K562 (cell line): Measurements from ENCODE around the gene HRH1. TPM values are rescaled to one million over a fixed set of nuclear protein-coding genes. Genes with fewer than 3 reads are reported as not detected.

Source experiments
- ATAC-seq: fragments of 200-7000 bp; cut with Tn5 transposase; 3 replicates; pipeline ENCODE4 v1.9.1; 2020; ENCODE audit warnings: moderate library complexity
- BruUV-seq: library from RNA; stranded (reverse); fragments of 400-500 nt; replicated peaks from 2 replicates; lab custom pipeline; 2021; lab: Mats Ljungman, UMichigan
- CTCF ChIA-PET: fragments of 300-600 bp; formaldehyde crosslinking; extraction: SDS; loops from one replicate; lab custom pipeline; 2021; ENCODE audit warnings: low intra/inter-chr PET ratio; lab: Yijun Ruan, JAX
- POLR2A ChIA-PET: fragments of 300-600, 350-650 bp; sonication (Branson Sonifier 250); formaldehyde crosslinking; extraction: SDS; loops from one replicate; lab custom pipeline; 2021; ENCODE audit warnings: antibody characterized with exemption, inconsistent platforms; lab: Yijun Ruan, JAX
- DNase-seq, 4 experiments: peaks; one replicate each; pipeline versions ENCODE4 v3.0.0 to v3.0.0-alpha.2; 2011 to 2018; ENCODE audit warnings: low spot score in 3 of 4, mixed read lengths in 3 of 4; ENCODE audit errors: extremely low read depth in 1 of 4
- FAIRE-seq: peaks from 2 replicates; lab custom pipeline; 2011; peaks lifted over from hg19 to GRCh38; lab: Jason Lieb, UNC
- H2AFZ ChIP-seq: 2 replicates; pipeline ENCODE4 v1.6.0; 2011; ENCODE audit warnings: low read depth, low read length, control low read depth, inconsistent platforms
- H3K27ac ChIP-seq: fragments of 200-600 bp; 3 replicates; pipeline ENCODE4 v1.8.0; 2011; ENCODE audit warnings: low read depth, mild to moderate bottlenecking, control low read depth, inconsistent platforms, low read length, moderate library complexity, mixed read lengths; ENCODE audit errors: extremely low read depth
- H3K27me3 ChIP-seq, 2 experiments: fragments of 300-600 bp in 1 of 2; 2 replicates in 1 of 2; 3 replicates in 1 of 2; pipeline versions ENCODE4 v1.6.0 to v1.8.0; 2011; ENCODE audit warnings: inconsistent platforms in 2 of 2, low read length in 2 of 2, mild to moderate bottlenecking in 1 of 2, mixed read lengths in 1 of 2, moderate library complexity in 1 of 2; ENCODE audit not compliant: control insufficient read depth in 2 of 2, insufficient read depth in 2 of 2
- H3K36me3 ChIP-seq: fragments of 300-600 bp; 3 replicates; pipeline ENCODE4 v1.8.0; 2011; ENCODE audit warnings: mild to moderate bottlenecking, low read length, inconsistent platforms; ENCODE audit not compliant: control insufficient read depth, insufficient read depth
- H3K4me1 ChIP-seq, 2 experiments: fragments of 200-600 bp in 1 of 2; replicated peaks in 1 of 2; 2 replicates in 1 of 2; 3 replicates in 1 of 2; pipeline versions ENCODE4 v1.5.1 to v1.8.0; 2011; ENCODE audit warnings: inconsistent platforms in 2 of 2, low read length in 2 of 2, mild to moderate bottlenecking in 1 of 2, mixed read lengths in 1 of 2, moderate library complexity in 1 of 2; ENCODE audit not compliant: control insufficient read depth in 2 of 2, insufficient read depth in 2 of 2
- H3K4me2 ChIP-seq: 2 replicates; pipeline ENCODE4 v1.6.1; 2011; ENCODE audit warnings: low read length, control low read depth, inconsistent platforms, mixed read lengths; ENCODE audit not compliant: insufficient read depth
- H3K4me3 ChIP-seq: fragments of 200-600 bp; sonication (generic), shearing (Covaris generic); 2 replicates; pipeline ENCODE4 v1.5.1; 2016; ENCODE audit warnings: control low read depth, inconsistent platforms
- H3K79me2 ChIP-seq: fragments of 200-600 bp; 3 replicates; pipeline ENCODE4 v1.8.0; 2011; ENCODE audit warnings: low read length, inconsistent platforms; ENCODE audit not compliant: control insufficient read depth, insufficient read depth
- H3K9ac ChIP-seq, 2 experiments: 2 replicates each; pipeline versions ENCODE4 v1.6.0 to v1.6.1; 2011; ENCODE audit warnings: low read depth in 2 of 2, low read length in 2 of 2, control low read depth in 1 of 2, inconsistent platforms in 1 of 2, mild to moderate bottlenecking in 1 of 2, mixed read lengths in 1 of 2; ENCODE audit not compliant: insufficient read depth in 1 of 2
- H3K9me1 ChIP-seq: one replicate; pipeline ENCODE4 v1.6.0; 2011; ENCODE audit warnings: inconsistent platforms, mild to moderate bottlenecking, low read length, moderate library complexity; ENCODE audit not compliant: control insufficient read depth, insufficient read depth
- H3K9me3 ChIP-seq: replicated peaks from 2 replicates; pipeline ENCODE4 v1.5.1; 2011; ENCODE audit warnings: low read depth, low read length, inconsistent platforms; ENCODE audit not compliant: control insufficient read depth, insufficient read depth
- H4K20me1 ChIP-seq: replicated peaks from 2 replicates; pipeline ENCODE4 v1.6.1; 2011; ENCODE audit warnings: low read length, inconsistent platforms, mixed read lengths; ENCODE audit not compliant: control insufficient read depth, insufficient read depth
- BRD9 ChIP-seq: fragments of 450-650 bp; IDR thresholded peaks from 2 replicates; pipeline ENCODE4 v1.6.1; 2018; ENCODE audit warnings: low read depth; ENCODE audit not compliant: partially characterized antibody
- CBX3 ChIP-seq, 2 experiments: IDR thresholded peaks; 1 replicate in 1 of 2; 2 replicates in 1 of 2; pipeline ENCODE4 v1.6.1; 2012; ENCODE audit warnings: inconsistent platforms in 2 of 2, low read length in 2 of 2, borderline replicate concordance in 1 of 2, control low read depth in 1 of 2
- CHD4 ChIP-seq: fragments of 200-600 bp; sonication (generic); IDR thresholded peaks from 3 replicates; pipeline ENCODE4 v1.6.1; 2012; ENCODE audit warnings: low read depth, mild to moderate bottlenecking, mixed read lengths, low read length, inconsistent platforms; ENCODE audit not compliant: insufficient read depth, insufficient replicate concordance, poor library complexity, severe bottlenecking
- ETS2 ChIP-seq: IDR thresholded peaks from 2 replicates; pipeline ENCODE4 v1.6.1; 2016; ENCODE audit warnings: borderline replicate concordance, missing genetic modification characterization, mild to moderate bottlenecking, moderate library complexity, missing compliant biosample characterization; ENCODE audit not compliant: poor library complexity, severe bottlenecking
- HIVEP1 ChIP-seq: fragments of 250-450 bp; sonication (Bioruptor Pico); IDR thresholded peaks from 2 replicates; pipeline ENCODE4 v1.4.0; 2020; ENCODE audit warnings: mild to moderate bottlenecking
- ILF3 ChIP-seq: fragments of 450-650 bp; IDR thresholded peaks from 2 replicates; pipeline ENCODE4 v1.6.1; 2018; ENCODE audit warnings: antibody characterized with exemption, mild to moderate bottlenecking, moderate library complexity, borderline replicate concordance
- KAT2B ChIP-seq: IDR thresholded peaks from one replicate; pipeline ENCODE4 v1.6.1; 2012; ENCODE audit warnings: low read depth, mild to moderate bottlenecking, control low read depth, inconsistent platforms, low read length, moderate library complexity
- SRSF7 ChIP-seq: fragments of 200-400 bp; formaldehyde crosslinking; optimal IDR thresholded peaks from 2 replicates; pipeline ENCODE3; 2017; ENCODE audit warnings: mild to moderate bottlenecking, low read depth, low read length
- ZKSCAN3 ChIP-seq: fragments of 250-450 bp; sonication (Bioruptor Pico); IDR thresholded peaks from 2 replicates; pipeline ENCODE4 v1.4.0; 2020
- ZNF23 ChIP-seq: fragments of 250-450 bp; sonication (Bioruptor Pico); IDR thresholded peaks from 2 replicates; pipeline ENCODE4 v1.4.0; 2020; ENCODE audit warnings: mild to moderate bottlenecking
- ZNF57 ChIP-seq: fragments of 450-650 bp; formaldehyde crosslinking; IDR thresholded peaks from 2 replicates; pipeline ENCODE4 v1.4.0; 2020; ENCODE audit warnings: mild to moderate bottlenecking, moderate library complexity
- ZNF766 ChIP-seq: fragments of 200-800 bp; sonication (Bioruptor generic); conservative IDR thresholded peaks from 2 replicates; pipeline ENCODE4 v1.6.1; 2016; ENCODE audit warnings: missing genetic modification characterization, missing compliant biosample characterization
- ZNF785 ChIP-seq: fragments of 250-450 bp; sonication (Bioruptor Pico); IDR thresholded peaks from 2 replicates; pipeline ENCODE4 v1.4.0; 2020; ENCODE audit warnings: mild to moderate bottlenecking
- WGBS: fragments of 100-300 bp; shearing (Covaris generic); methylation state at CpG from one replicate; pipeline ENCODE4 v1.1.6; 2016; ENCODE audit warnings: low coverage, mixed read lengths; ENCODE audit not compliant: insufficient coverage; ENCODE audit errors: missing lambda C conversion rate; 5-methylcytosine and 5-hydroxymethylcytosine counted together
- in situ Hi-C: fragments of 300-500 bp; cut with MboI; formaldehyde crosslinking; loops from 4 replicates; pipeline ENCODE4 v1.15.0; 2018; ENCODE audit warnings: inconsistent platforms, mixed read lengths
- intact Hi-C: fragments of 100-400 bp; cut with micrococcal nuclease; formaldehyde crosslinking; loops from 2 replicates; pipeline ENCODE4 v1.14.2; 2022
- polyA plus RNA-seq, 8 experiments: library from polyadenylated mRNA; depleted of rRNA in 4 of 8; stranded (reverse) in 5 of 8; unstranded in 3 of 8; fragments of >200 nt; fragmentation: Nextera tagmentation in 2 of 8; fragmentation: Illumina TruSeq in 1 of 8; extraction: Ambion mirVana in 2 of 8; extraction: Trizol in 1 of 8; gene quantifications; 2 replicates each; pipeline versions ENCODE4 v1.2.1 to v1.2.3, GENCODE V29; 2011 to 2014; ENCODE audit warnings: inconsistent platforms in 1 of 8, missing spikeins in 1 of 8
- total RNA-seq, 7 experiments: library from RNA; depleted of rRNA in 6 of 7; stranded (reverse); fragments of >200 nt in 6 of 7; fragmentation: Illumina TruSeq in 2 of 7; extraction: Trizol in 2 of 7; gene quantifications; 2 replicates each; pipeline versions ENCODE4 v1.2.1 to v1.2.3, GENCODE V29; 2011 to 2021; ENCODE audit warnings: low replicate concordance in 1 of 7
- TF ChIP-seq, protein P1 (sequence below), 2 experiments: fragments of 450-650 bp in 1 of 2; sonication (generic) in 1 of 2; formaldehyde crosslinking; conservative IDR thresholded peaks; 2 replicates each; pipeline versions ENCODE4 v1.4.0 to v1.8.1; 2020 to 2022; ENCODE audit warnings: mild to moderate bottlenecking in 1 of 2, missing genetic modification reagents in 1 of 2
- TF ChIP-seq, protein P2 (sequence below), 2 experiments: fragments of 450-650 bp in 1 of 2; IDR thresholded peaks; 2 replicates each; pipeline ENCODE4 v1.6.1; 2011 to 2017; ENCODE audit warnings: low read depth in 2 of 2, antibody characterized with exemption in 1 of 2, borderline replicate concordance in 1 of 2, low read length in 1 of 2, mild to moderate bottlenecking in 1 of 2, mixed read lengths in 1 of 2; ENCODE audit not compliant: control insufficient read depth in 1 of 2

The HRH1 gene
- total and polyA plus RNA-seq, 9 of the 15 experiments (the other 6 are each of a cell fraction or from before 2014, with no cell fraction given): 0.03 to 0.15 (median 0.06) TPM; not detected in 1

DNA sequence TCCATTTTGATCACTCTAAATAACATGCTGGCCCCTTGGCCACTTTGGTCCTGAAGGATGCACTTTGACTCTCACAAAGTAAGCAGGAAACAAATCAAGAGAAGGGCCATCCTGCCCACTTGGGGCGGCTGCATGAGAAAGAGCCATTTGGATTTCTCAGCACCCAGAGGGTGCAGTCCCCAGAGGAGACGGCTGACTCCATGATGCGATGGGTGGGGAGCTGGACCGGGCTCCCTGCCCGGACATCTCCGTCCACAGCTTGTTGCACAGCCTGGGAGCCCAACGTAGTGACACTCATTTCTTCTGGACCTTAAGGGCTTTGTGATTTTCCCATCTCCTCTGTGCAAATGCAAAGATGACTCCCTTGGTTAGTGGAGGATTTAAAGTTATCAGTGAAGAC lies 4.0 kb upstream of the HRH1 start:
- ATAC-seq (no peak), FAIRE-seq (no peak), DNase-seq (no peak)
- peaks cover 0 to 8% of the 10 kb centered on the region in 2 experiments; a peak in 1 of 5 replicates for H3K4me1 ChIP-seq
- no peak overlapping the region for H3K4me3 ChIP-seq
- TF ChIP-seq ZNF766 (CRISPR knock-in tag): no peak
- no peak for TF ChIP-seq ILF3
- TF ChIP-seq ZNF57: no peak
- no peak for TF ChIP-seq ETS2 (tag)
- TF ChIP-seq, protein P1, sequence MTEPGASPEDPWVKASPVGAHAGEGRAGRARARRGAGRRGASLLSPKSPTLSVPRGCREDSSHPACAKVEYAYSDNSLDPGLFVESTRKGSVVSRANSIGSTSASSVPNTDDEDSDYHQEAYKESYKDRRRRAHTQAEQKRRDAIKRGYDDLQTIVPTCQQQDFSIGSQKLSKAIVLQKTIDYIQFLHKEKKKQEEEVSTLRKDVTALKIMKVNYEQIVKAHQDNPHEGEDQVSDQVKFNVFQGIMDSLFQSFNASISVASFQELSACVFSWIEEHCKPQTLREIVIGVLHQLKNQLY (CRISPR knock-in tag; conservative IDR thresholded peaks at IDR 0.05): no peak
- TF ChIP-seq HIVEP1 (CRISPR knock-in tag): no peak
- no peak for TF ChIP-seq ZNF785
- no peak for TF ChIP-seq ZNF23 (CRISPR knock-in tag)
- TF ChIP-seq CBX3 (IDR thresholded peaks at IDR 0.05; ENCODE audit: borderline replicate concordance in 1 of 2, low read length in 2 of 2): no peak
- no peak for TF ChIP-seq SRSF7
- no peak for TF ChIP-seq ZKSCAN3 (CRISPR knock-in tag)
- TF ChIP-seq, protein P2, sequence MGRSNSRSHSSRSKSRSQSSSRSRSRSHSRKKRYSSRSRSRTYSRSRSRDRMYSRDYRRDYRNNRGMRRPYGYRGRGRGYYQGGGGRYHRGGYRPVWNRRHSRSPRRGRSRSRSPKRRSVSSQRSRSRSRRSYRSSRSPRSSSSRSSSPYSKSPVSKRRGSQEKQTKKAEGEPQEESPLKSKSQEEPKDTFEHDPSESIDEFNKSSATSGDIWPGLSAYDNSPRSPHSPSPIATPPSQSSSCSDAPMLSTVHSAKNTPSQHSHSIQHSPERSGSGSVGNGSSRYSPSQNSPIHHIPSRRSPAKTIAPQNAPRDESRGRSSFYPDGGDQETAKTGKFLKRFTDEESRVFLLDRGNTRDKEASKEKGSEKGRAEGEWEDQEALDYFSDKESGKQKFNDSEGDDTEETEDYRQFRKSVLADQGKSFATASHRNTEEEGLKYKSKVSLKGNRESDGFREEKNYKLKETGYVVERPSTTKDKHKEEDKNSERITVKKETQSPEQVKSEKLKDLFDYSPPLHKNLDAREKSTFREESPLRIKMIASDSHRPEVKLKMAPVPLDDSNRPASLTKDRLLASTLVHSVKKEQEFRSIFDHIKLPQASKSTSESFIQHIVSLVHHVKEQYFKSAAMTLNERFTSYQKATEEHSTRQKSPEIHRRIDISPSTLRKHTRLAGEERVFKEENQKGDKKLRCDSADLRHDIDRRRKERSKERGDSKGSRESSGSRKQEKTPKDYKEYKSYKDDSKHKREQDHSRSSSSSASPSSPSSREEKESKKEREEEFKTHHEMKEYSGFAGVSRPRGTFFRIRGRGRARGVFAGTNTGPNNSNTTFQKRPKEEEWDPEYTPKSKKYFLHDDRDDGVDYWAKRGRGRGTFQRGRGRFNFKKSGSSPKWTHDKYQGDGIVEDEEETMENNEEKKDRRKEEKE (IDR thresholded peaks at IDR 0.05; ENCODE audit: borderline replicate concordance in 1 of 2, control insufficient read depth in 1 of 2, low read depth in 2 of 2, low read length in 1 of 2): no peak
- no peak for TF ChIP-seq KAT2B
- no peak for TF ChIP-seq CHD4
- TF ChIP-seq BRD9: no peak
- in situ Hi-C loops (no loop called here), intact Hi-C loops (no loop called here)
- H3K4me2 ChIP-seq: no peak overlapping the region
- H3K27ac ChIP-seq: no peak overlapping the region
- H3K36me3 ChIP-seq: no peaks in the 10 kb centered on the region
- H3K27me3 ChIP-seq: peaks cover 13 to 29% of the 10 kb centered on the region in 2 experiments; a peak in 4 of 5 replicates
- no TSS peak for BruUV-seq
- WGBS: 2% methylated on average over 7 of the region's 7 CpGs
- H3K9me3 ChIP-seq: no peaks in the 10 kb centered on the region
- peaks cover under 1% of the 10 kb centered on the region; the same call in 1 of the 2 replicates for H4K20me1 ChIP-seq
- H3K9ac ChIP-seq: no peak overlapping the region
- no peaks in the 10 kb centered on the region for H3K79me2 ChIP-seq
- POLR2A ChIA-PET: interaction anchor here (0.5 to 0.6 kb wide), 2 partner anchors 14 to 30 kb away, joined by 3 read pairs; no protein-coding TSS in a partner anchor
- CTCF ChIA-PET: interaction anchor here (0.6 kb wide), 1 partner anchor 24 kb away, joined by 3 read pairs; no protein-coding TSS in a partner anchor
- no peak overlapping the region for H2AFZ ChIP-seq
- no peaks in the 10 kb centered on the region for H3K9me1 ChIP-seq
